GM21447 (cell line): ENCODE measurements around the gene C11orf54.

Experiments
- ATAC-seq: cut with Tn5 transposase; IDR thresholded peaks from one replicate; pipeline ENCODE4 v1.9.1; 2021; ENCODE audit not compliant: unreplicated experiment

The C11orf54 gene

DNA sequence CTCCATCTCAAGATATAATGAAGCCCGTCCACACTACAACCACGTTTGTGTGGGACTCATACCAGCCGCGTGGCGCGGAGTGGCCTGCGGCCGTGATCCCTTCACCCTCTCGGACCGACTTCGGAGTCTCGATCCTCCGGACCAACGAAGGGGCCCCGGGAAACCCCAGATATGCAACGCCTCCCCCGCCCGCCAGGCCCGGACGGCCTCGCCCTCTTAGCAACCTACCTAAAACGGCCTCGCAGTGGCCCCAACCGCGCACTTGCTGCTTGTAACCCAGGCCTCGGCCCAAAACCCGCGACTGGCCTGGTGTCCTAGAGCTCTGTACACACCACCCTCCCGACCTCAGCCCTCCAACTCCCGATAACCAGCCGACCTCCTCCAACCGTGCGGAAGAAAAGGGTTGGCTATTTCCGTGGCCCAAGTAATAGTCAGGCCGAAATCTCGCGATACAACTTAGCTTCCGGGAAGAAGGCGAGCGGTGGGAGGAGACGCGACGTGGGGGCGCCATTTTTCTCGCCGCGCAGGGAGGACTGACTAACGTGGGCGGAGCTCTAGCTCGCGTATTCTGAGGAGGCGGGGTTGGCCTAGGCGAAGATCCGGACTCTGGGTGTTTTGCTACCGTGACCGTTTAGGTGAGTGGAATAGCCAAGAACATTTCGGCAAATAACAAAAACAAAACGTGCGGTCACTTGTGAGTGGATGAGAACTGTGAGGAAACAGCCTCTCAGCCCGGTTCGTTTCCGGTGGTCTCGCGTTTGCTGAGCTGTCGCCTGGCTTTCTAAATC, at the start of gene C11orf54, which contains the start of gene TAF1D:
Gene C11orf54, plus strand, starts transcription at position 579 of the 788 bp plus-strand sequence. CDS start 5,722 bp downstream, outside the sequence.
Gene TAF1D, minus strand, starts transcription at position 402 of the 788 bp plus-strand sequence. CDS start 2,191 bp downstream, outside the sequence.
- peak; percentile 82 for ATAC-seq

DNA sequence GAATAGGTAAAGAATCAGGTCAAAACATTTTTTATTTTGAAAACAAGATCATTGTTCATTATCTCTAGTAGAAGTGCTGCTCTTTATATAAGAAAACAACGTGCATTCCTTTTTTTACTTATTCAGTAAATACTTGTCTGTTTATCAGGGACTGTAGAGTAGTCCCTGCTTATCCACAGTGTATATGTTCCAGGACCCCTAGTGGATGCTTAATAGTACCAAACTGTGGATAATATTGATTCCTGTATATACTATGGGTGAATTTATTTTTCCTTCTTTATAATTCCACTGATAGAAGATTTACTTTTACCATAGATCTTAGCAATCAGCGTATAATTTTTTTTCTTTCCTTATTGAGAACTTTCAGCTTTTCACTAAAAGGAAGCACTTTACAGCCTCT, 47.4 kb upstream of the C11orf54 start:
- ATAC-seq, result no peak

DNA sequence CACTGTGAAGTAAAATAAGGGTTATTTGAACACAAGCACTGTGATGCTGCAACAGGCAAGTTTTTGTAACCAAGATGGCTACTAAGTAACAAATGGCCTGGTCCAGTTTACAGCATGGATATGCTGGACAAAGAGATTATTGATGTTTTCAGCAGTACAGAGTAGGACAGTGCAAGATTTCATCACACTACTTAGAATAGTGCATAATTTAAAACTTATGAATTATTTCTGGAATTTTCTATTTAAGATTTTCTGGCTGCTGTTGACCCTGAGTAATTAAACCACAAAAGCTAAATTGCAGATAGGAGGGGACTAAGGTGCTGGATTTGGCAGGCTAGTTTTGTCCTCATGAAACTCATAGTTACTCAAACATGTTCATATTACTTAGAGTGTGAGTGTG, 46.9 kb upstream of the C11orf54 start:
- ATAC-seq, result no peak

DNA sequence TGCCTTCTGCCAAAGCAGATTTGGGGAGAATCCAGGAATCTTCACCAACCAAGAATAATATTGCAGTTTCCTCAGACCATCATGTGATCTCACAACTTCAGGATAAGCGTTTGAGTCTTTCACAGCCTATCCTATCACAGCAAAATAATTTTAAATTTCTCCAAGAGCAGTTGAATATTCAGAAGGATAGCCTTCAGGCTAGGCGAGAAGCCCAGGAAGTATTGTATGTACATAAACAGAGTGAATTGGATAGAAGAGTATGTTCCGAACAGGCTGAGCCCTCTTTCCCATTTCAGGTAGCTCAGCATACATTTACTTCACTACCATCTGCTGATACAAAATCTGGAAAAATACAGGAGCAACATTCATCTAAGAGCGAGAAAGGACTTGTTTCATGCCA, 43.9 kb upstream of the C11orf54 start:
- ATAC-seq, result no peak

DNA sequence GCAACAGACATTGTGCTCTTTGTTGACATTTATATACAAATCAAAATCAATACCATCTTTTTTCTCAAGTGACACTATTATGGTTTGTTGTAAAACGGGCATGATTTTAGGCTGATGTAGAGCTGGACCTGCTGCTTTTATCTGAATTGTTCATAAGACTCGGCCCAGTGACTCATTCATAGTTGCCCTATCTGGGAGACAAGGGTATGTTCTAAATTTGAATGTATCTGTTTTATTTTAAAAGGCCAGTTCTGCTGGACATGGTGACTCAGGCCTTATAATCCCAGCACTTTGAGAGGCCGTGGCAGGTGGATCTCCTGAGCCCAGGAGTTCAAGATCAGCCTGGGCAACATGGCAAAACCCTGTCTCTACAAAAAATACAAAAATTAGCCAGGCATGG, 40.6 kb upstream of the C11orf54 start:
- no peak for ATAC-seq

DNA sequence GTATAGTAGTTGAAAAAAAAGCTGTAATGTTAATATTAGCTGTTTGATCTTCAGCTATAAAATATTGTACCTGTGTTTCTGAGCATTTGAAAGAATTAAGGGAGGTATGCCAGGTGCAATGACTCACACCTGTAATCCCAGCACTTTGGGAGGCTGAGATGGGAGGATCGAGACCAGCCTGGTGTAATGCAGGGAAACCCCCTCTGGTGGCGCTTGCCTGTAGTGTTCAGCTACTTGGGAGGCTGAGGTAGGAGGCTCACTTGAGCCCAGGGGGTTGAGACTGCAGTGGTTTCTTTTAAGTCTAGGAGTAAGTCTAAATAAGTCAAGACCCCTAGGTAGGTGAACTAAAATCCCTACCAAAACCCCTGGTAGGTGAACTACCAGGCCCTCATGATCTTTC, 37.2 kb upstream of the C11orf54 start:
- ATAC-seq, result no peak

DNA sequence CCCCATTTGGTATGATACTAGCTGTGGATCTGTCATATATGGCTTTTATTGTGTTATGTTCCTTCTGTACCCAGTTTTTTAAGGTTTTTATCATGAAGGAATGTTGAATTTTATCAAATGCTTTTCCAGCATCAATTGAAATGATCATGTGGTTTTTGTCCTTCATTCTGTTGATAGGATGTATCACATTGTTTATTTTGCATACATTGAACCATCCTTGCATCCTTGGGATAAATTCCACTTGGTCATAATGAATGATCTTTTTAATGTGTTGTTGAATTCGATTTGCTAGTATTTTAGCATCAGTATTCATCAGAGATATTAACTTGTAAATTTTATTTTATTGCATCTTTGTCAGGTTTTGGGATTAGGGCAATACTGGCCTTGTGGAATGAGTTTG, 31.2 kb upstream of the C11orf54 start:
- no peak for ATAC-seq

DNA sequence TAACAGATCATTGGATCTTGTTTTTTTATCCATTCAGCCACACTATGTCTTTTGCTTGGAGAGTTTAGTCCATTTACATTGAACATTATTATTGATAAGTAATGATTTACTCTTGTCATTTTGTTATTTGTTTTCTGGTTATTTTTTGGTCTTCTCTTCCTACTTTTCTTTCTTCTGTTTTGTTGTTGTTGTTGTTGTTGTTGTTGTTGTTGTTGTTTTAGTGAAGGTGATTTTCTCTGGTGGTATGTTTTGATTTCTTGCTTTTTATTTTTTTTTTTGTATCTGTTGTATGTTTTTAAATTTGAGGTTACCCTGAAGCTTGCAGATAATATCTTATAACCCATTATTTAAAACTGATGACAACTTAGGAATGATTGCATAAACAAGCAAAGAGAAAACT, 28.8 kb upstream of the C11orf54 start:
- ATAC-seq, result no peak

DNA sequence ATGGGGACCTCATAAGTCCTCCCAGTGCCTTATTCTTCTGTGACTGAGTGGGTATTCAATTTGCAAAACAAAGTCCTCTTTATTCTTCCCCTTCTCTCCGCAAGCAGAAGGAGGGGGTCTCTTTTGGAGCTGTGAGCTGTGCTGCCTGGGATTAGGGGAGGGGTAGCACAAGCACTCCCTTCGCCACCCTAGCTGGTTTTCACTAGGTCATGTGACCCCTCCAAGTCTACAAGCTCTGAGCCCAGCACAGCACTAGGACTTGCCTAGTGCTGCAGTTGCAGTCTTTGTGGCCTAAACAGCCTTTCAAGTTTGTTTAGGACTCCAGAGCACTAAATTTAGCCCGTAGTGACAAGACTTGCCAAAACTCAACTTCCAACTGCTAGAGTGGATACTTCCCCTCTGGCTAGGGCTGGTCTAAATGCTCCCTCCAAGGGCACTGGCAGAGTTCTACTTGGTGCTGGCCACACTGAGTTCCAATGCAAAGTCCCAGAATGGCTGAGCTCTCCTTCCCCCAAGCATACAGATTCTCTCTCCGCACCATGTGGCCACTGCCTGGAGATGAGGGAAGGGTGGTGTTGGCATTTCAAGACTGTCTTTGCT, 25.6 kb upstream of the C11orf54 start:
- ATAC-seq, result no peak

DNA sequence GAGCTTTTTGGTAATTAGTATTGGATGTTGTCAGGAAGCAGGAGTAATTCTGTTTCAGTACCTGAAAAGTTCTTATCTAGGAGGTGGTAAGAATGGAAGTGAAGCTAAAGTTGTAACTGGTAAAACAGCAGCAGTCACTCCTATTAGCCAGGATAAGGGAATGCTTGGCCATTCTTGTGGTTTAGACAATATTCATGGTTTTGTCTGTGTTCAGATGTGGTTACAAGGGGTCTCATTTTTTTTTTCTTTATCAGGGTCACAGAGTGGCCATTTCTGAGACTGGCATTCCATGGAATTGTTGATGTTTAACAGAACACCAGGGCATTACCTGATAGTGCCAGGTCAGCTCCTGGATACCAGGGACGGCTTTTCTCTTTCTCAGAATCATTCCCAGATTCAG, 24.0 kb upstream of the C11orf54 start:
- ATAC-seq, result no peak

DNA sequence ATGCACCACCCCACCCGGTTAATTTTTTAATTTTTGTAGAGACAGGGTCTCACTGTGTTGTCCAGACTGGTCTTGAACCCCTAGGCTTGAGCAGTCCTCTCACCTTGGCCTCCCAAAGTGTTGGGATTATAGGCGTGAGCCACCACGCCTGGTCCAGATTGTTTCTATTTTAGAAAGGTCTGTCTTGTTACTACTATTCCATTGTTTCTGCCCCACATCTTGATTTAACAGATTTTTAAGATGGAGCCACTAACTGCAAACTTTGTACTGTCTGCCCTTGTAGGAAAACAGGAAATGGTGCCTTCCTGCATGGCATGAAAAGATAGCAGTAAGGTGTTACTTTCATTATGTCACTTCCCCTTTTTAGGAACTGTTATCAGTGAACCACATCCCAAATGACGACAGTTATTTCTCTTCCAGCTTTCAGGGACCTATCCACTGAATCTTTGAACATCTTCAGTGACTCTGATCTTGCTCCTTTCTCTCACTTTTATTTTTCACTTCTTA, 23.4 kb upstream of the C11orf54 start:
- ATAC-seq, result peak; percentile 91

DNA sequence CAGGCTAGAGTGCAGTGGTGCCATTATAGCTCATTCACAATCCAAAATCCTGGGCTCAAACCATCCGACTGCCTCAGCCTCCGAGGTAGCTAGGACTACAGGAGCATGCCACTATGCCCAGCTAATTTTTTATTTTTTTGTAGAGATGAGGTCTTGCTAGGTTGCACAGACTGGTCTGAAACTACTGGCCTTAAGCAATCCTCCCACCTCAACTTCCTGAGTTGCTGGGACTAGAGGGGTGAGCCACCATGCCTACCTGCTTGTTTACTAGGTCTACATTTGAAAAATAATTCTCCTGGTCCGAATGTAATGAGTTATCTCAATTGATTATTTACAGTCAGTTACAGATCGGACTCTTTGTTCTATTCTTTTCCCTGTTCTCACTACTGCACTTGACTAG, 22.2 kb upstream of the C11orf54 start:
- ATAC-seq, result no peak

DNA sequence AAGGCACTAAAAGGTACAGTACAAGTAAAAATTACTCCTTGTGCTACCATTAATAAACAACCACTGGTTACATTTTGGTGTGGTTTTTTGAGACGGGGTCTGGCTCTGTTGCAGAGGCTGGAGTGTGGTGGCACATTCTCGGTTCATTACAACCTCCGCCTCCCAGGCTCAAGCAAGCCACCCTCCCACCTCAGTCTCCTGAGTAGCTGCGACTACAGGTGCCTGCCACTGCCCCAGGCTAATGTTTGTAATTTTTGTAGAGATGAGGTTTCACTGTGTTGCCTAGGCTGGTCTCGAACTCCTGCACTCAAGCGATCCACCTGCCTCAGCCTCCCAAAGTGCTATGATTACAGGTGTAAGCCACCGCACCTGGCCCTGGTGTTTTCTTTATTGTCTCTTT, 20.9 kb upstream of the C11orf54 start:
- ATAC-seq, result no peak

DNA sequence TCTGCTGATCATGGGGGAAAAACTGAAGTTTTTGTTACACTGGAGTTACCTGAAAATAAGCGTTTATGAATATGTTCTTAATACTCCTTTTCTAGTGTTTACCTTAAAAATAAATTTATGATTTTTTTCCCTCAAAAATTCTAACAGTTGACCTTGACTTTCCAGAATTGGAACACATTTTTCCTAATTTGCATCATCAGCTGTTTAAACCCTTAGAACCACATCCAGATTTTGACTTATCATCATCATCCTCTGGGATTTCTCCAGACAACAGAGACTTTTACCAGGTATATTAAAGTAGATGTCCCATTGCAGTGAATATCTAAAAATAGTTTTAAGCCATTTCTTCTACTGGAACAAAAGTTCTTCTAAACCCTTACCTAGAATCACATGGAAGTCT, 17.4 kb upstream of the C11orf54 start:
- no peak for ATAC-seq

DNA sequence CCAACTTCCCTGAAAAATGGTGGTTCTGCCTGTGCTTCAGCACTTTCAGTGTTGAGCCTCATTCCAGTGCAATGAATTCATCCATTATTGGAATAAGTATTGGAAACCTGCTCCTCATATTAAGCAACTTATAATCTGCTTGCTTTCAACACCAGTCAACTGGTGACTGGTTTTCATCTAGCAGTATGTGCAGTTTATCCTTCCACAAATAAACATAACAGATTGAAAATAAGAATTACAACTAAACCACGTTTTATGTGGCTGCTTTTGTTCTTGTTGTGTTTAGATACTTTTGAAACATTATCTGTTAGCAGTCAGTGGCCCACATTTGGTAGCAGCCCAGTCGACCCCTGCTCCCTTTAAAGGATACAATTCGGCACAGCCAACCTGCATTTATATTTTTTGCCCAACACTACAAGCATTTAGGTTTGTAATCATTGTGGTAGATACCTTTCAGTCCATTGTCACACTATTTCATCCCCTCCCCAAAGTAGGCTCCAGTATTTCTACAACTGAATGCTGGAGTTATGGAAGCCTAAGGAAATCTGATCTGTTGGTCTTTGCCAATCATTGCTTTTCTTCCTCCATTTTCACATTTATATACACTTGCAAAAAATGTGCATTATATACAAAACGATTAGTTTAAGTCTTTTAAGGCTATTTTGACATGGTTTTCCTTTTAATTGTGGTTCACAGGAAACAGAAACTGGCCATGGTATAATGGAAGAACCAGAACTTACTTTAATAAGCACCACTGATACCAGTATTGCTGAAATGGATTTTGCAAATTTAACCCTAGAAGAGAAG, 13.3 kb upstream of the C11orf54 start:
- ATAC-seq, result no peak

DNA sequence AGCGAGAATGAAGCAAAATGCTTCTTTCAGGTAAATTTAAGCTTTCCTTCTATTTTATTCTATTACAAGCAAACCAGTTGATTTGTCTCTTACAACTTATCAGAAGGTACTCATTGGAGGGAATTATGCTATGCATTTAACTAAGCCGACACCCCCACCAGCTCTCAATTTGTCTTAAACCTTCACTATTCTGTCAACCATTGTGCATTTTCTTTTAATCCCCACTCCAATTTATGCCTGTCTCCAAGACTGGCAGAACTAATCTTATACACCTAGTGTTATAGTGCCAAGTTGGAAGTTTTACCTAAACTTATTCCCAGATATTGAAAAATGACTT, 12.7 kb upstream of the C11orf54 start:
- ATAC-seq, result no peak

DNA sequence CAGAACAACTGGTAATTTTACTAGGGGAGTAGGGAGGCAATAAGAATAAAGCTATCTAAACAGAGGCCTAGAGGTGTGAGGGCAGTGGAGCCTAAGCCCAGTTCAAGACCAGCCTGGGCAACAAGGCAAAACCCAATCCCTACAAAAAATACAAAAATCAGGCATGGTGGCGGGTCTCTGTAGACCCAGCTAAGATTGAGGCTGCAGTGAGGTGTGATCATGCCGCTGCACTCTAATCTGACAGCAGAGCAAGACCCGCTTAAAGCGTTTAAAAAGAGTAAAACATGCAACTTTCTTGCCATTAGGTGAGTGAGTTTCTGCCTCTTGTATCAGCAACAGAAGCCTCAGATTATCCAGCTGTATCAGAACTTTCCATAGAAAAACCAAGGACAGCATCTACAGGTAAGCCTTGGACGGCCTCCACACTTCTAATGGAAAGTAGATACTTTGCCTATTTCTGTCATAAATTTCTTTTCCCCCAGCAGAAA, 12.3 kb upstream of the C11orf54 start:
- ATAC-seq, result no peak

DNA sequence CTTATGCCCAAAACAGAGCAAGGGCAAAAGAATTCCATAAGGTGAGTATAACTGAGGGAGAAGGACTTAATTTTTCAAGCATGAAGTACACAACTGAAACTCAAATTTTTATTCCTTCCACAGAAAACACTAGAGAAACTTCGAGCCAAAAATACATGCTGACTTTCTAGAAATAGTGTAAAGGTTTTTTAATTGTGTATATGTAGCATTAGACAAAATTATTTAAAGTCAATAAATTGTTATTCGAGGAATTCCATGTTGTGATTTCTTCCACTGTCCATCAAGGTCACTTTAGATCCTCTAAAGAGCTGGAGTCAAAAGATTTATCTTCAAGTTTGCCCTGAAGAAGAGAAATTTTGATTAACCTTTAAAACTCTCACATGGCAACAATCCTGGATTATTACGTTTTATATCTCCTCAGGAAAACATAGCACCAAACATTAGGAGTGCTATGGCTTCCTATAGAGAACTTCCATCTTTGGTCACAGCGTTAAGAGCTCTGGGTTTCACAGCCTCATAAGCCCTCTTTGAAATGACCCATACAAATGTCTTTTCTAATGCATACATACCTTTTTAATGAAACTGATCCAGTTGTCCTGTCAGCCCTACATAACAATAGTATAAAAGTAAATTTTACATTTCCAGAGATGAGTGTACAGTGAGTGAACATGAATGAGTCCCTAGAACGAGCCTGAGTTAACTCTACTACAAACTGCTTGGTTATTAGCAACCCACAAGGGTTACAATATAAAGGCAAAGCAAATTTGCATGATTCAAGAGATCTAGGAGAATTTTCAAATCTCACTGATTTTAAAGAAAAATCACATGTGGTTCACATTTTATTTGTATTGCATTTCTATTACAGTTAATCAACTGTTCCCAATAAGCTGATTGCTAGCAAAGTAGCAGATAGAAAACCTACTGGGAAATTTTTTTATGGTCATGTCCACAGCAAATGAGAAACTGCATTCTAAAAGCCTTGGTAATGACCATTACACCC, 11.1 kb upstream of the C11orf54 start:
- ATAC-seq, result no peak

DNA sequence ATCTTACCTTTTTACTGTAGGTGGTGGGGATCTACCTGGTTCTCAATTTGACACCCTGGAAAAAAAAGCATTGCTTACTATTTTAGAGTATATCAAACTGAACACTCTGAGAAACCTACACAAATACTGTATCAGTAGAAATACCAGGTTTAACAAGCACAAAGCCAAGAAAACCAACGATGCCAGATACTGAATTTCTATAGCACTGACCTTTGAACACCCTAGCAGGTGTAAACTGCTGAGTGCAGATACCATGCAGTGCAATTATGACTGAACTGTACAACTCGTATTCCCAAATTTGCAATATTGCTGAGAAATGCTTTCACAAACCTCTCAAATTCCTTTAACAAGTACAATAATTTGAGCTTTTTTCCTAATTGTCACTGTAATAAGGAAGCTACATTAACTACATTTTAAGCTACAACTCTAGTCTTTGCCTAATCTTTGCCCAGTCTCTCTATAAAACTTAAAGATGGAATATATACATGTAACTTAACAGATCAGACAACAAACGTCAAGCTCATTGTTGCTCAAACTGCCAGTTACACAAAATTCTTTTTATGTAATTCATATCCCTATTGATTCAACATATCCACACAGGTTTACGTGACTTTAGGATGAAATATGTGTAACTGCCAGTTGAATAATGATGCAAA, 9.1 kb upstream of the C11orf54 start:
- ATAC-seq, result no peak

DNA sequence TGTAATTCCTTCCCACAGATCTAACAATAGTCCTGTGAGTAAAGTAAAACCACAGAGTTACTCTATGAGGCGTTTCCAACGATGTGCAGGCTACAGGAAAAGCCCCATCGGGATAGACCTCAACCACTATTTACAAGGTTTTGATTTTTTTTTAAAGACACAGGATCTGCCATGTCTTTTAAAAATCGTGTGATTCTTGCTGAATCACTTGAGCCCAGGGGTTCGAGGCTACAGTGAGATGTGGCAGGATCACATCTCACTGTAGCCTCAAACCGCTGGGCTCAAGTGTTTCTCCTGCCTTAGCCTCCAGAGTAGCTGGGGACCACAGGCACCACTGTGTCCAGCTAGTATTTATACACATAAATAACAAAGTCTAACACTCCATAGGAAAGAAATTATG, 8.0 kb upstream of the C11orf54 start:
- ATAC-seq, result no peak
